Non-pigmented ciliary epithelial cell (primary cell): ENCODE results near the gene YWHAH.

ENCODE experiments used
- DNase-seq: peaks from one replicate; pipeline ENCODE4 v3.0.0-alpha.2; 2010; ENCODE audit warnings: low read depth

Gene YWHAH

DNA sequence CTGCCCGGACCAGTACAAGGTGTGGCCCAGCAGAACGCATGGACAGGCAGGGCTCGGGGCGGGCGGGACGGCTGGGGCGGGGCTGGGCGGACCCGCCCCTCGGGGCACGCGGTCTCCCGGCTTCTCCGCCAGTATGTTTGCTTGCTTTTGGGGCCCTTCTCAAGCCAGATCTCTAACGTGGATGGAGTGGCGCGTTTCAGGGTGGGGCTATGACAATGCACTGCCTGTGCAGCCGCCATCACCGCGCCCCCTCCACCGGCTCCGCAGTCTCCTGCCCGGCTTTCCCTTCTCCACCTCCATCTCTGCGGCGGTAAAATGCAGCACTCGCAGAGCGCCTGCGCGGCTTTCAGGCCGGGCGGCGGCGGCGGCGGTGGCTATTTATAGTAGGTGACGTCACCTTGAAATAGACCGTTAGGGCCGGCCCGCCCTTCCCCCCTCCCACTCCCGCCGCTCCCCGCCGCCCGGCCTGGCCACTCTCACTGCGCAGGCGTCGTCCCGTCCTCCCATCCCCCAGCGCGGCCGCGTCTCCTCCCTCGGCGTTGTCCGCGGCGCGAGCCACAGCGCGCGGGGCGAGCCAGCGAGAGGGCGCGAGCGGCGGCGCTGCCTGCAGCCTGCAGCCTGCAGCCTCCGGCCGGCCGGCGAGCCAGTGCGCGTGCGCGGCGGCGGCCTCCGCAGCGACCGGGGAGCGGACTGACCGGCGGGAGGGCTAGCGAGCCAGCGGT is at the start of gene YWHAH:
YWHAH (plus strand) TSS at position 558 of the 722 bp plus-strand sequence. CDS start 199 bp downstream, outside the sequence.
- peak; percentile 43 for DNase-seq

DNA sequence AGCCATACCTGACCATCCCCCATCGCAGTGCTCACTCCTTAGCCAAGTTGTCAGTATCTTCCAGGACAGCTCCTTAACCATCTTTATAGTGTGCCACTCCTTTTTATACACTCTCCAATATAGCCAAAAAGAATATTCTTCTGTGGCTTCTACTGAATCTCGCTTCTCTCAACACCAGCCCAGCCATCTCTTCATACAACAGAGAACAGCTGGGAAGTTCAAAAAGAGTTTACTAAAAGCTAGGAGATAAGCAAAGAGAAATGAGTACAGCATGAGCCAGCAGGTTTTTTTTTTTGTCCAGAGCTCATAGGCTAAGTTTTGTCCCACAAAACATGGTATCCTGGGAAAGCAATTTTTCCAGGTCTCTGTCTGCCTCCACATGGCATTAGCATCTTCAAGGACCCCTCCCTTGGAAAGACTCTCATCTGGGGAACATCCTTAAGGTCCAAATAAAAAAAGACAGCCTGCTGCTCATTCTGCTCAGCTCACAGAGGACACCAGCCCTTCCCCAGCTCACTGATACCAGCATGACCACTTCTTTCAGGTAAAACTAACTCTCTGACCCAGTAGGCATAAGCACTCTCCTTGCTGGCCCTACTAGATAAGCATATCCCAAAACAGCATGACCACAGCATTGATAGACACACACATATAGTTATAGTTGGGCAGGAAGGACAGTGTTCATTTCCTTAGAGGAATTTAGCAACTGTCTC is 48.8 kb upstream of the YWHAH start:
- DNase-seq = no peak

DNA sequence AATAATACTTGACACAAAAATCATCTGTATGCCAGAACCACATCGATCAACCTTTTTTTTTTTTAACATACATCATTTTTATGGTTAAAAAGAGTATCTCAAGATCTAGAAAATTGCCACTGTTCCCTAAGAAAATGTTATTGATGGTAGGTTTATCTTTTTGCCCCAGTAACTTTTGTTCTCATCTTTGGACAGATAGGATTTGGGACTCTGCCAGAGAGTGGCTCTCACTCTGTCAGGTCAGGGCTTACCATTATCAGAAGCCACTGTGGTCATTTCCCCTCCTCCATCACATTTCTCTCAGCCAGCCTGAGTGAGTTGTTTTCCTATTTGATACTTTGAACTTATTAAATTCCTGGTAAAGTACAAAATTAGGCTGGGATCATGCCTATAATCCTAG is 47.9 kb upstream of the YWHAH start:
- no peak for DNase-seq

DNA sequence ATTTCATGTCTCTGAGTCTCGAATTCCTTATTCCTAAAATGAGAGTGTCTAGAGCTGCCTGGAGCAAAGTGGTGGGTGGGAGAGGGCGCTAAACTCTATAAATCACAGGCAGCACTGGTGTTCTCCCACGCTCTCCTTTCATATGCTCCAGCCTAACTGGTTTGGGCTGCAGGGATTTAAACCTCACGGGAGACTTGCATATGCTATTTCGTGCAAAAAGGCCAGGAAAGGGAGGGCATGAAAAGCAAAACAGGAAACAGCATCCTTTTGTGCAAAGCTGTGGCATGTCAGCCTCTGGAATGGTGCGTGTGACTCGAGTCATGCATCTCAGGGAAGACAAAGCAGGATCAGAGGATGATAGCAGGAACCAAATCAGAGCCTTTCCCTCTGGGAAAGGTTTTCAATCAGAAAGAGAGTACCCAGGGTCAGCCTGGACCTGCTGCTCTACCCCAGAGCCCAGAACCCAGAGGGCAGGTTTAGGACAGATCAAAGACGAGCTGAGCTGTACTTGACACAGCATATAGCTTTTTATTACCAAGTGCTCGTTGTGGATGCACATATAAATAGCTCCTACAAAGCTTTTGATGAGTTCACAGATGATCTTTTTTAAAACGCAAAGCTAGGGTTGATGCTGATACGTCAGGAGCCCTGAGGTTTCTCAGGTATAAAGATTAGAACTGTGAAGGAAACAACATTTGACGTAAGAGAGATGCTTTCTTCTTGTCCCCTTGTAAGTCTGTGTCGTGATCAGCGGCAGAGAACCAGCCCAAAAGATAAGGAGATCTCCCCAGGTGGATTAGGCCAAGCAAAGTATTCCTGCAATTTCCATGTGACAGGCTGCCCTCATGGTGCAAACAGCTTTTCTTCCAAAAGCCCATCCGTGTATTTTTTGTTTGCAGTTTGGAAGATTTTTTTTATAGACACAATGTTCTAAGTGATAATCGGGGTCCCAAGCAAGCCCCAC is 46.2 kb upstream of the YWHAH start:
- DNase-seq = no peak

DNA sequence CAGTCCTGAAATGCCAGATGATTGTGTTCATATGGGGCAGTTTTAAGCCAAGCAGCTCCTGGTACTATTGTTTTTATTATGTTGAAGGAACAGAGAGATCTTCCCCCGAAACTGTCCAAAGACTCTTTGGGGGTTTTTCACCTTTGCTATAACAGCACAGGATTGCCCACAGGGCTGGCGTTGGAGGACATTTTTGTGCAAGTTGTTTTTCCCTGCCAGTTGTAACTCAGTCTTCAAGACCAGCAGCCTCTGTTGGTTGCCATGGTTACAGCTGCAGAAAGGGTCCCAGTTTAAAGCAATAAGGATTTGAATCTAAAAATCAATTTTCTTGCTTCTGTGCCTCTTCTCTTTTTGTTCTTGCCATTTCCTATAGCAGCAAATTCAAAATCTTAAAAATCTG is 45.4 kb upstream of the YWHAH start:
- no peak for DNase-seq

DNA sequence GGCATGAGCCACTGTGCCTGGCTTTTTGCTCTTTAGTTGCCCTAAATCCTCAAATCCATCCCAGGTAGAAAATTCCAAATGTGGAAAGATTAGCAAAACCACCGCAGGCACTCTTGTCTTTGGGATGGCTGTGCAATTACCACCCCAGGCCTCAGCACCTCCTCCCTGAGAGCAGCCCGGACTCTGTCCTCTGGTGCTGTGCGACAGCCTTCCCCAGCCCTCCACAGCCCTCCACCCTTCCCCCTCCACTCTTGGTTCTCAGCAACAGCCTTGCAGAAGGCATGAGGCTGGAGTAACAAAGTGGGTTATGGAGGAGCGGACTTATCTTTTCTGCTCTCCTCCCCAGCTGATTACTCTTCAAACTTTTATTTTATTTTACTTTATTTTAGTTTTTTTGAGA is 44.7 kb upstream of the YWHAH start:
- DNase-seq = no peak

DNA sequence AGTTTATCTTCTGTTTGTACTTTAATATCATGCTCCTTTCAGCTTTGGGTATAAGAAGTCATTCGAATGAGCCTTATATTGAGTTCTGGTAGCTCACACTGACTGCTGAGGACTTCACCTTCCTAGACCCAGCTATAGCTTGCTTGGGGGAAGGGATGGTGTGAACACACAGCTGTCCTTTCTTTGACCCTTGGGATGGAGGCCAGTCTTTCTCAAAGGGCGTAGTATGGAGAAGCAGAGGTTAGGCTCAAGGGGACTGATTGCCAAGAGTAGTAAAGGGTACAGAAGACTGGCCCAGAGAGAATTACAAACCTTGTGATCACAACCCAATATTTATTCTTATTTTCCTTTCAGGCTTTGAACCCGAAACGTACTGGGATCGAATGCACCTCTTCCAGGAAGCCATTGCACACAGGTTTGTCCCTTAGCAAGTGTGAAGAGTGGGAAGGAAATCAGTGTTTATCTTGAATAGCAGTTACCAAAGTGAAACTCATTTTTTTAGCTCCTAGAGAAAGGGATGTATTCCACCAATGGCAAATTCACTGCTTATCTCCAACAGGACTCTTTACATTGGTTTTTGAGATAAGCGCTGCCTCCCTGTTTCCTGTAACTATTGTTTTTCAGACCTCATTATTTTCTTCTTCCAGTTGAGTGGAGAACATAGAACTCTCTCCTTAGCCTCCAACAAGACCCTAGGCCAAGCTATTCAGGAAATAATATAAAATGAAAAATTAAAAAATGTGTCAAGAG is 42.8 kb upstream of the YWHAH start:
- no peak for DNase-seq

DNA sequence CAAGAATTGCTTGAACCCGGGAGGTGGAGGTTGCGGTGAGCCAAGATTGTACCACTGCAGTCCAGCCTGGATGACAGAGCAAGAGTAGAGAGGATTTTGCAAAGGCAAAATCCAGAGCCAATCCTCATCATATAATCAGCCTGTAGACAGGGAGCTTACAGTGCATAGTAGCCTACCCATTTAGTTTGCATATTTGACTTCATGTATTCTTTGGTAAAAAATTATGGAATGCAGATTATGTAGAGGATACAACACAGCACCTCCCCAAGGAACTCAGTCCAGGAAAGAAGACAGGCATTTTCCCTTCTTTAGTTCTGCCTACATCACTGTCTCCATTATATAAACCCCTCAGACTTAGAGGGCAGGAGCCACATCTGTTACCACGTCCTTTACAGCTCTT is 39.7 kb upstream of the YWHAH start:
- DNase-seq = no peak

DNA sequence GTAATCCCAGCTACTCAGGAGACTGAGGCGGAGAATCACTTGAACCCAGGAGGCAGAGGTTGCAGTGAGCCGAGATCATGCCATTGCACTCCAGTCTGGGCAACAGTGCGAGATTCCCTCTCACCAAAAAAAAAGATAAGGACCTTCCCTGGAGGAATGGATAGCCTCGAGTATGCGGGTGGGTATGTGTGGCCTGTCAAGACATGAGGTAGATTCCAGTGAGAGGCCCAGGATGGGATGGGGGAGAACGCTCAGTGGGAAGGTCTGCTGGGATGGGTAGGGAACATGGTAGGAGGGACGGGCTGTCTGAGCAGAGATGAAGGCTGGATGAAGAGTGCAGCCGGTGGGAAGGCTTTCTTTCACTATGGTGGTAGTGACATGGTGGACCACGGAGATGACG is 39.0 kb upstream of the YWHAH start:
- no peak for DNase-seq

DNA sequence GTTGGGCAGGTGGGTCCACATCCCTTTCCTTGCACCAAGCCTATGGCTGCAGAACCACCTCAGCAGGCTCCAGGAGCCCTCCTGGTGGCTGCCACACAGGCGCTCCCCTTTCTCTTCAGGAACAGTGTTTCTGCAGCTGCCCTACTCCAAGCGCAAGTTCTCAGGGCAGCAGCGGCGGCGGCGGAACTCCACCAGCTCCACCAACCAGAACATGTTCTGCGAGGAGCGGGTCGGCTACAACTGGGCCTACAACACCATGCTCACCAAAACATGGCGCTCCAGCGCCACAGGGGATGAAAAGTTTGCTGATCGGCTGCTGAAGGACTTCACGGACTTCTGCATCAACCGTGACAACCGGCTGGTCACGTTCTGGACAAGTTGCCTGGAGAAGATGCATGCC is 38.2 kb upstream of the YWHAH start:
- DNase-seq = no peak

DNA sequence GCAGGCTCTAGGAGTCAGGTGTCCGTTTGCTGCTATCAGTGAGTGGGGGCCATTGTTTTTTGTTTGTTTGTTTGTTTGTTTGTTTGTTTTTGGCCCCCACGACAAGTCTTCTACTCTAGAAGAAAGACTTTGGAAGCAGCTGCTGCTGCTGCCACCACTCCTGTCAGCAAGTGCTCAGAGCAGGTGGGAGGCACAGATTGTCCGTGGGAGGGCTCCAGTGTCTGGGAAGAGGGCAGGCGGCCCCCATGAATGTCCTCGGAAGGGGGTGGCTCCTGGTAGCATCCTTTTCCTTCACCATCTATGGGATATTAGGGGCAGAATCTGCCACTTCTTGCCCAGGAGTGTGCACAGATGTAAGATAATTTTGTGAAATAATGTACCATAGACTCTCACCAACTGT is 37.8 kb upstream of the YWHAH start:
- no peak for DNase-seq

DNA sequence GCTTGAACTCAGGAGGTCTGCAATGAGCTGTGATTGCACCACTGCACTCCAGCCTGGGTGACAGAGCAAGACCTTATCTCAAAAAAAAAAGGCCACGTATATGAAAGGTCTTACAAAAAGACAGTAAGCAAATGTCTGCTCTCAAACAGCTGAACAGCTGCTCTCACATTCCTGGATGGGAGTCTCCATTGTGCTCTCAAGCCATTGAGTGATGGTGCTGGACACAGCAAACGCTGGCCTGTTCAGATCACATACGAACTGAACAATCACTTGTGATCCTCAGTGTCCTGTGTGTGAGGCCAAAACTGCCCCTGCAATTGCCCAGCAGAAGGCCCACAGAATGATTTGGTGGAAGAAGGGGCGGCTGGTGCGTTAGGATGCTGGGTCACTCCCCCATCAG is 34.4 kb upstream of the YWHAH start:
- no peak for DNase-seq

DNA sequence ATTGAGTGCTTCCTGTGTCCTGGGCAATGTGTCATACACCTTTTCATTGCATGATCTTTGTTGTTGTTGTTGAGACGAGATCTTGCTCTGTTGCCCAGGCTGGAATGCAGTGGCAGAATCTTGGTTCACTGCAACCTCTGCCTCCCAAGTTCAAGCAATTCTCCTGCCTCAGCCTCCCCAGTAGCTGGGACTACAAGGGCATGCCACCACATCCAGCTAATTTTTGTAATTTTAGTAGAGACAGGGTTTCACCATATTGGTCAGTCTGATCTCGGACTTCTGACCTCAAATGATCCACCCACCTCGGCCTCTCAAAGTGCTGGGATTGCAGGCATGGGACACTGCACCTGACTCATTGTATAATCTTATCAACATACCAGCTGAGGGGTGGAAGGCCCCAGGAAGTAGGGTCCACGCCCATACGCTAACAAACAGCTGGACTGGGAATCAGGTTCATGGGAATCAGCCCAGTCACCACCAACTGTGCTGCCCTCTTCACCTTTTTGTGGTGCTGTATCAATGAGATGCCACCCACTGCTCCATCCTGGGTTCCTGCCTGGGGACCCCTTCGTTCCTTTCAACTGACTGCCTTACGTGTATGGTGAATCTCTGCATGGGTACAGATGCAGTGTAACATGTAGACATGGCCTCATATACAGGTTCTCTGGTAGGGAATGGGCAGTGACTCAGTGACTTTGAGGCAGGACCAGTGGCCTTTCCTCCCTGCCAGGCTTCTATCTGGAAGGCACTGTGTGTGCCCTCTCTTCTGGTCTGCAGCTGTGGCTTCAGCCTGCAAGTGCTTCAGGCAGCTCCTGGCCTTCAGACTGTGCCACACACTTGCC is 32.5 kb upstream of the YWHAH start:
- no peak for DNase-seq

DNA sequence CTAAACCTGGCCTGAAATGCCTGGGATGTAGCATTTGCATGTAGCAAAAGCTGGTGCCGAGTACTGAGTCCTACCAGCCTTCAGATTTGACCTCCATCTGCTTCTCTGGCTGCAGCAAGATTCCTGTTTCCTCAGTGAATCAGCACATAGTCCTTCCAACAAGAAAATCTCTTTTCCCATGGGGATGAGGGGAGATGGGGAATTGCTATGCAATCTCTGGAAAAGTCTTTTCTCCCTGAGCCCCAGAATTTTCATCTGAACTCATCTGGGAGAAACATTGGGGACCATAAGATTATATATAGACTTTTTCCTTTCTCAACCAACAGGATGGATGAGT is 32.0 kb upstream of the YWHAH start:
- no peak for DNase-seq

DNA sequence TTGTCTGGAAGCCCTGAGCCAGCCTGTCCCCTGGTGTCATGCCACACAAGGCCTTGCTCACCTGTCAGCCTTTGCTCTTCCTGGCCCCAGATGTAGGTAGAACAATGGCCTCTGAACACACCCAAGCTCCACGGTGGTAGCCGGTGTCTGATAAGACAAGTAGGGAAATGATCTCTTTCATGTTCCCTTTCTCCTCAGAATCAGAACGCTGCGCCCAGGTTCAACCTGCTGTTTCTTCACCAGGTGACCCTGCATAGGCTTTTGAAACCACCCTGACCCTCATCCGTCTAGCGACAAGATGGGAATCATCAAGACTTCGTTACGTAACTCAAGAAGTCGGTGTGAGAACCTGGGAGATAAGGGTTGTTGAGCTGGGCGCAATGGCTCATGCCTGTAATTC is 28.7 kb upstream of the YWHAH start:
- no peak for DNase-seq

DNA sequence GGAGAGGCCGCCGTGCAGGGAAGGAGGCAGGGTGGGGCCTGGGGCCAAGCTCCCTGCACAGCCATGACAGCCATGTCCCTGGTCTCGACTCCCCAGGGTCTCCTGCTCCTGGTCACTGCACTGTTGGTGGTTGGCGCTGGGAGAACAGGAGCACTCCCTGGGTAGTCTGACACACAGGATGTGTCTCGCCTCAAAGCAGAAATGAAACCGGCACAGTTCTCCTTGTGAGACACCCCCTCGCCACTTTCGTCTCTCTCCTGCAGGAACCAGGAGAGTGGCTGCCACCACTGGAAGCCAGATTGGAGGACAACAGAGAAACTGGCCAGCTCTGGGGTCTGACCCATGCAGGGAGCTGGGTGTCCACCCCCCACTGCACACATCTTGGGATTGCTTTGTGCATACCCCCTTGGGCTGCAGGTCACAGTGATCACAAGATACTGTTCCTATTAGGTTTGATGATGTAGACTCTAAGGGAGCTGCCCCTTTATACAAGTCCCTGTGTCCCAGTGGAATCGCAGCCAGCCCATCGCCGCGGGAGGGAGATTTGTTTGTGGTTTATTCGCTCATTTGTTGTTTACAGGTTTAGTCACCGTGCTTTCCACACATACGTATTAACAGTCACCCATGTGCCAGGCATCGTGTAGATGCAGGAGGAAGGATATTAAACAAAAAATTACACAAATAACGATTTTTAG is 27.0 kb upstream of the YWHAH start:
- no peak for DNase-seq

DNA sequence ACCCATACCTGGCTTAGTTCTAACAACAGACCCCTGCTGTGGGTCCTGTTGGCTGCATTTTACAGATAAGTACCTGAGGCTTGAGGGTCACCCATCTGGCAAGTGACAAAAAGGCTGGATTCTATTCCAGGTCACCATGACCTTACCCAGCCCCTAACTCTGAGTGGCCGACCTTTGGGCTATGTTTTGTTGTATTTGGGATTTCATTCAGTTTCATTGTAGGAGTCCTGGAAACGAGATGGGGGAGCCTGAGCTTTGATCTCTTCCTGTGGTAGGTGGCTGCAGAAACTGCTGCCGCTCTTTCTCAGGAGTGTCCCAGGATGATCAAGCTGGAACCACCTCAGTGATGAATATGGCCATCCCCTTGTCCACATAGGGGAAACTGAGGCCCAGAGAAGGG is 24.6 kb upstream of the YWHAH start:
- no peak for DNase-seq

DNA sequence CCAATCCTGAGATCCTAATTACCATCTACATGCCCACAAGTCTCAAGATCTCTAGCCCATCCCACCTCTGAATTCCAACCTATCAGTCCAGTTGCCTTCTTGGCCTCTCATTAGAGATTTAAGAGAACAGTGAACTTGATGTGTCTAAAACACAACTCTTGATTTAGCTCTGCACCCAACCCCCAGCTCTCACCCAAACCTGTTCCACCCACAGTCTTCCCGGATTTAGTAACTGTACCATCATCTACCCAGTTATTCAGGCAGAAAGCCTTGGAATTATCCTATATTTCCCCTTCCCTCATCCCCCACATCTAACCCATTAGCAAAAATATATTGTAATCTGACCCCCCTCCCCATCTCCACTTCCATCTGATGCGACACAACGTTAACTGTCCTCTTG is 24.0 kb upstream of the YWHAH start:
- no peak for DNase-seq

DNA sequence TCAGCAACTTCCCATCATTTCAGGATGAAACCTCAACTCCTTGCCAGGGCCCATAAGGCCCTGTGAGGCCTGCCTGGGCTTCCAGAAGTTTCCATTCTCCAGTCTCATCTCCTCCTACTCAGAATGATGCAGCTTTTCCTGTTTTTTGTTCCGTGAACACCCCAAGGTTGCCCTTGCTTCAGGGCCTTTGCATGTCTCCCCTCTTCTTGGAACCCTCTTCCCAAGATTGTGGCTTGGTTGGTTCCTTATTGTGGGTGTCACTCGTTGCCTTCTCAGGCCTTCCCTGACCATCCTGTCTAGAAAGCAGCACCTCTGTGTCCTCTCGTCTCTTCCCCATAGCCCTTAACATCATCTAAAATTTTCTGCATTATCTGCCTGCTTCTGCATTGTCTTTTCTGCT is 23.2 kb upstream of the YWHAH start:
- DNase-seq = no peak

DNA sequence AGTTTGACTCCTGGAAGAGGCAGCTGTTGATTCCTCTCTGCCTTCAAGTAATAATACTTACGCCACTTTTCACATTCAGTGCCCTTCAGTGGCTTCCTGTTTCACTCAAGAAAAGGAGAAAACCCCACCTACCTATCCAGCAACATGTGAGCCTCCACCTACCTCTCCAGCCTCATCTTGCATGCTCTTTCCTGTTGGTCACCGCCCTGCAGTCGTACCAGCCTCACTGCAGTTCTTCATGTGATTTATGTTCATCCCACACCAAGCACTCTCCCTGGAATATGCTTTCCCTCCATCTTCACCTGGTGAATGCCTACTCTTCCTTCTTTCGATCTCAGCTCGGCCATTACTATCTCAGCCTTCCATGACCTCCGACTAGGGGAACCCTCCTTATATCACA is 21.8 kb upstream of the YWHAH start:
- no peak for DNase-seq

DNA sequence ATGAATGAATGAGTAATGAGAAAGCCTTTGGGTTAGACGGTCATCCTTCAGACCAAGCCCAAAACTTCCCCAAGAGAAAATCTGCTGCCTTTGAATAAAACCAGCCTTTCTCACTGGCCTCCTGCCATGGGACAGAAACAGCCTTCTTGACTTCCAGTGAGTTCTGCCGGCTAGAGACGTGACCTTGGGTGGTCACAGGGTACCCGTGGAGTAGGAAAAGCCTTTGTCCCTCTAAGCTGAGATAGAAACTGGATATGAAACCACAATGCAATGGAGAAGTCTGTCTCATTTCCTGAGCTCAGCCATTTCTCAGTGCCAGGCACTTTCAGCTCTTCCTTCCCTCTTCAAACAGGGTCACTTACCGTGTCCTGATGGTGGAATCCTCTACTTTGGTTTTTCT is 21.2 kb upstream of the YWHAH start:
- no peak for DNase-seq
